Measurements from ENCODE around the gene CHID1.

DNA sequence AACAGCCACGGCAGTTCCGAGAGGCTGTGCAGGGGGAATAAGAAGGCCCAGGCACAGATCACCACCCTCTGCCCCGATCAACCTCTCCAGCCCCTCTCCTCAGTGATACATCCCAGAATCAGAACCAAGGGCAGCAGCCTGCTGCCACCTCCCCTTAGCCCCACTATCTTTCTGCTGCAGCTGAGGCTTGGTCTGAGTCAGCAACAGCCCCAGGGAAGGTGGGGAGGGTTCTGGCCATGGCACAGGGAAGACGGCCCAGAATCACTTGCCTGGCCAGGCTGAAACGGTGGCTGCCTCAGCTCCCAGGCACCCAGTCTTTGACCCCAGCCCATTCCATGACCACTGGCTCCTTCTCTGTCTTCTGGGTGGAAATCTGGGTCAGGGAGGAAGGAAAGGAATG lies 2.3 kb downstream of the CHID1 start:
- TF ChIP-seq, protein P1, sequence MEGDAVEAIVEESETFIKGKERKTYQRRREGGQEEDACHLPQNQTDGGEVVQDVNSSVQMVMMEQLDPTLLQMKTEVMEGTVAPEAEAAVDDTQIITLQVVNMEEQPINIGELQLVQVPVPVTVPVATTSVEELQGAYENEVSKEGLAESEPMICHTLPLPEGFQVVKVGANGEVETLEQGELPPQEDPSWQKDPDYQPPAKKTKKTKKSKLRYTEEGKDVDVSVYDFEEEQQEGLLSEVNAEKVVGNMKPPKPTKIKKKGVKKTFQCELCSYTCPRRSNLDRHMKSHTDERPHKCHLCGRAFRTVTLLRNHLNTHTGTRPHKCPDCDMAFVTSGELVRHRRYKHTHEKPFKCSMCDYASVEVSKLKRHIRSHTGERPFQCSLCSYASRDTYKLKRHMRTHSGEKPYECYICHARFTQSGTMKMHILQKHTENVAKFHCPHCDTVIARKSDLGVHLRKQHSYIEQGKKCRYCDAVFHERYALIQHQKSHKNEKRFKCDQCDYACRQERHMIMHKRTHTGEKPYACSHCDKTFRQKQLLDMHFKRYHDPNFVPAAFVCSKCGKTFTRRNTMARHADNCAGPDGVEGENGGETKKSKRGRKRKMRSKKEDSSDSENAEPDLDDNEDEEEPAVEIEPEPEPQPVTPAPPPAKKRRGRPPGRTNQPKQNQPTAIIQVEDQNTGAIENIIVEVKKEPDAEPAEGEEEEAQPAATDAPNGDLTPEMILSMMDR (IDR thresholded peaks at IDR 0.05): no peak
- no peak for TF ChIP-seq POLR2A (IDR thresholded peaks at IDR 0.05)

Measured in right lobe of liver (tissue), 4 donors.